ENCODE measurements around the gene DRG2.

The DRG2 gene

GRCh38 chr17:18141210-18141803 is 53.6 kb downstream of the DRG2 start:
- in situ Hi-C loops (cut with HindIII; ENCODE audit: low sequenced_read_pairs), result no loop called here

GRCh38 chr17:18142417-18142816 is 54.7 kb downstream of the DRG2 start:
- in situ Hi-C loops (cut with HindIII; ENCODE audit: low sequenced_read_pairs), result no loop called here

- in situ Hi-C loops (cut with HindIII; ENCODE audit: low sequenced_read_pairs), result no loop called here
Observed at GRCh38 chr17:18143044-18143936, 55.5 kb downstream of the DRG2 start.

DNA sequence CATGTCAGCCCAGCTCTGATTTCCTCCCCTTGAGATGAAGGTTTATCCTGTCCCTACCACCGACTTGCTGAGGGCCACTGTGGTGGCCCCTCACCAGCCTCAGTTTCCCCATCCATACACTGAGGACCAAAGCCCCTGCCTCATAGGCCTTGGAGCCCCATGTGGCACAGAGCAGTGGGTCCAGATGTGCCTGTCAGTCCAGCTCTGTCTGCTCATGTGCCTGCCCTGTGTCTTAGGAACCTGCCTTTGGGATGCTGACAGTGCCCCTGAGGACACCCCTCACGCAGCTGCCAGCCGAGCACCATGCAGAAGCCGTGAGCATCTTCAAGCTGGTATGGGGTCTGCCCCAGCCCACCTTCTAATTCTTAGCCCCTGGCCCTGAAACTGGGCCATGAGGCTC is 56.5 kb downstream of the DRG2 start:
- in situ Hi-C loops (cut with HindIII; ENCODE audit: low sequenced_read_pairs), result no loop called here

- in situ Hi-C loops (cut with HindIII; ENCODE audit: low sequenced_read_pairs), result no loop called here
Observed at GRCh38 chr17:18144855-18145254, 57.1 kb downstream of the DRG2 start.

DNA sequence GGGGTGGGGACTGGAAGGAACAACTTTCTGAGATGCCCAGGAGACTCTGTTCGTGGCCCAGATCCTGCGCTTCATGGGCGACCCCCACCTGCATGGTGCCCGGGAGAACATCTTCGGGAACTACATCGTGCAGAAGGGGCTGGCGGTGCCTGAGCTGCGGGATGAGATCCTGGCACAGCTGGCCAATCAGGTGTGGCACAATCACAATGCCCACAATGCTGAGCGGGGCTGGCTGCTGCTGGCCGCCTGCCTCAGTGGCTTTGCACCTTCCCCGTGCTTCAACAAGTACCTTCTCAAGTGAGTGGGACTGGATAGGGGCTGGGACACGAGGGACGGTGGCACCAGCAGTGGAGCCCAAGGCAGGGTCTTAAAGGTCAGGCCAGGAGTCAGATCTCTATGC is 58.1 kb downstream of the DRG2 start:
- in situ Hi-C loops (cut with HindIII; ENCODE audit: low sequenced_read_pairs), result no loop called here

DNA sequence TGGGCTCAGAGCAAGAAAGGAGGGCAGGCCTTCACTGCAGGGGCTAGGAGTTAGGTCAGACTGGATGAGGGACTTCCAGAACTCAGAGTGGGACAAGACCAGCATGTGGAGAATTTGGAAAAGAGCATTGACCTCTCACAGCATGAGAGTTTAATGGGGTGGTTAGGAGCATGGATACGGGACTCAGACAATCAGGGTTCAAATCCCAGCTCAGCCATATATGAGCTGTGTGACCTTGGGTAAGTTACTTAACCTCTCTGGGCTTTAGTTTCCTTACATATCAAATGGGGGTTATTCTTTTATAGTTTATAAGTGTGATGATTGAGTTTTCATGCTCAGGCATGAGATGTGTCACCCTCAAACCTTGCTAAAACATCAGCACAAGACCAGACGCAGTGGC is 58.5 kb downstream of the DRG2 start:
- in situ Hi-C loops (cut with HindIII; ENCODE audit: low sequenced_read_pairs), result no loop called here

GRCh38 chr17:18146980-18147379 is 59.2 kb downstream of the DRG2 start:
- in situ Hi-C loops (cut with HindIII; ENCODE audit: low sequenced_read_pairs), result no loop called here

- in situ Hi-C loops (cut with HindIII; ENCODE audit: low sequenced_read_pairs), result no loop called here
Observed at GRCh38 chr17:18148586-18148985, 60.8 kb downstream of the DRG2 start.

- in situ Hi-C loops (cut with HindIII; ENCODE audit: low sequenced_read_pairs), result no loop called here
Observed at GRCh38 chr17:18151290-18151689, 63.5 kb downstream of the DRG2 start.

GRCh38 chr17:18155179-18155578 is 67.4 kb downstream of the DRG2 start:
- in situ Hi-C loops (cut with HindIII; ENCODE audit: low sequenced_read_pairs), result no loop called here

DNA sequence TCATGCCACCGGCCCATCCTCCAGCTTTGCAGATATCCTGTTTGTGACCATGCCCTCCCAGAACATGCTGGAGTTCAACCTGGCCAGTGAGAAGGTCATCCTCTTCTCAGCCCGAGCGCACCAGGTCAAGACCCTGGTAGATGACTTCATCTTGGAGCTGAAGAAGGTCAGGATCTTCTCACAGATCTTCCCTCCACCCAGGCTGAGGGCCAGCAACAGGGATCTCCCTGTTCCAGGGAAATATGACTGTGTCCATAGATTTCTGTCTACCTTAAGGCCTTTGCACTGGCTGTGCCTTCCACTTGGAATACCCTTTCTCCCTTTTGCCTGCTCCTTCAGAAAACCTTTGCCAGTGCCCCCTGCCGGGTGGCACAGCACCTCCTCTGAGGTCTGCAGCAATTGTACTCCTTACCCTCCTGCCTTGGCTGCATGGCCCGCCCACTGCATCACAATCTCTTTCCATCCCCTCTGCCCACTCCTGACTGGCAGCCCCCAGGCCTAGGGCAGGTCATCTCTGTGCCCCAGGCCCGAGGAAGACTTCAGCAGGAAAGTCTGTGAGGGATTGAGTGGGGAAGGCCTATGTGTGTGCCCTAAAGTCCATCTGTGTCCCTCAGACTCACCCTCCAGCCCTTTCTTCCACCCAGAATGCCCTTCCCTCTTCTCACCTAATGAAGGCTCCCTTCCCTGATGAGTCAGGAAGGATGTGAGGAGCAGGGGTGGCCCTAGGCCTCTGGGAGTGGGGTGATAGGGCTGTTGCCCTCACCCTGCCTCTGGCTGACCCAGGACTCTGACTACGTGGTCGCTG is 68.6 kb downstream of the DRG2 start:
- in situ Hi-C loops (cut with HindIII; ENCODE audit: low sequenced_read_pairs), result no loop called here

DNA sequence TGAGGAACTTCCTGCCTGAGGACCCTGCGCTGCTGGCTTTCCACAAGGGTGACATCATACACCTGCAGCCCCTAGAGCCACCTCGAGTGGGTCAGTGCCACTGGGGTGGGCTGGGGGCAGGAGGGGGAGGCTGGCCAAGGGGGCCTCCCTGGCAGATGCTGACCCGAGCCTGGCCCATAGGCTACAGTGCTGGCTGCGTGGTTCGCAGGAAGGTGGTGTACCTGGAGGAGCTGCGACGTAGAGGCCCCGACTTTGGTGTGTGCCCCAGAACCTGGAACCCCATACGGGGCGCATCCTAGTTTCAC is 69.2 kb downstream of the DRG2 start:
- in situ Hi-C loops (cut with HindIII; ENCODE audit: low sequenced_read_pairs), result no loop called here
